Spinal cord (tissue), 10 donors: ENCODE data around the gene RNF181. TPM values are rescaled to one million over a fixed set of nuclear protein-coding genes. Genes with fewer than 3 reads are reported as not detected.
A peak's percentile ranks its signal among the peaks of the same experiment; 100 is the strongest.
"Not testable (repeated sequence)": the region's sequence is repeated elsewhere in the genome, so short reads cannot be mapped to it uniquely, and the experiment has no call there.

Experiments
- DNase-seq, 6 donors: peaks; one replicate each; pipeline versions ENCODE4 v3.0.0 to v3.0.0-alpha.2; 2013 to 2015; ENCODE audit warnings: low spot score in 6 of 6, low read depth in 4 of 6
- H3K27ac ChIP-seq: one replicate; pipeline ENCODE4 v1.5.1; 2013; ENCODE audit warnings: low read depth, low read length, control low read depth
- H3K27me3 ChIP-seq: one replicate; pipeline ENCODE4 v1.6.1; 2013; ENCODE audit warnings: low read length; ENCODE audit not compliant: control insufficient read depth, insufficient read depth
- H3K36me3 ChIP-seq: one replicate; pipeline ENCODE4 v1.6.1; 2013; ENCODE audit warnings: low read length; ENCODE audit not compliant: control insufficient read depth, insufficient read depth
- H3K4me1 ChIP-seq: one replicate; pipeline ENCODE4 v1.6.1; 2013; ENCODE audit warnings: low read length; ENCODE audit not compliant: control insufficient read depth, insufficient read depth
- H3K4me3 ChIP-seq: one replicate; pipeline ENCODE4 v1.5.1; 2013; ENCODE audit warnings: low read depth, low read length, control low read depth
- H3K9me3 ChIP-seq: one replicate; pipeline ENCODE4 v1.6.1; 2013; ENCODE audit warnings: low read length; ENCODE audit not compliant: control insufficient read depth, insufficient read depth
- WGBS: methylation state at CpG from one replicate; pipeline ENCODE4 v1.1.5; 2013; ENCODE audit warnings: missing lambda C conversion rate; ENCODE audit not compliant: insufficient coverage; 5-methylcytosine and 5-hydroxymethylcytosine counted together
- polyA plus RNA-seq, 2 donors: library from polyadenylated mRNA; unstranded; fragments of 120-200 nt; gene quantifications; one replicate each; pipeline ENCODE4 v1.2.1, GENCODE V29; 2013; ENCODE audit not compliant: insufficient read length in 2 of 2
- total RNA-seq, 2 donors: library from RNA; depleted of rRNA in 1 of 2; stranded (reverse); fragments of 120-200 nt in 1 of 2; fragments of >200 nt in 1 of 2; gene quantifications; one replicate each; pipeline versions ENCODE4 v1.2.3 to v1.2.4, GENCODE V29; 2013 to 2014
- donor health status: healthy.

The RNF181 gene
- total and polyA plus RNA-seq, 4 donors: 69.3 to 213 (median 108) TPM

DNA sequence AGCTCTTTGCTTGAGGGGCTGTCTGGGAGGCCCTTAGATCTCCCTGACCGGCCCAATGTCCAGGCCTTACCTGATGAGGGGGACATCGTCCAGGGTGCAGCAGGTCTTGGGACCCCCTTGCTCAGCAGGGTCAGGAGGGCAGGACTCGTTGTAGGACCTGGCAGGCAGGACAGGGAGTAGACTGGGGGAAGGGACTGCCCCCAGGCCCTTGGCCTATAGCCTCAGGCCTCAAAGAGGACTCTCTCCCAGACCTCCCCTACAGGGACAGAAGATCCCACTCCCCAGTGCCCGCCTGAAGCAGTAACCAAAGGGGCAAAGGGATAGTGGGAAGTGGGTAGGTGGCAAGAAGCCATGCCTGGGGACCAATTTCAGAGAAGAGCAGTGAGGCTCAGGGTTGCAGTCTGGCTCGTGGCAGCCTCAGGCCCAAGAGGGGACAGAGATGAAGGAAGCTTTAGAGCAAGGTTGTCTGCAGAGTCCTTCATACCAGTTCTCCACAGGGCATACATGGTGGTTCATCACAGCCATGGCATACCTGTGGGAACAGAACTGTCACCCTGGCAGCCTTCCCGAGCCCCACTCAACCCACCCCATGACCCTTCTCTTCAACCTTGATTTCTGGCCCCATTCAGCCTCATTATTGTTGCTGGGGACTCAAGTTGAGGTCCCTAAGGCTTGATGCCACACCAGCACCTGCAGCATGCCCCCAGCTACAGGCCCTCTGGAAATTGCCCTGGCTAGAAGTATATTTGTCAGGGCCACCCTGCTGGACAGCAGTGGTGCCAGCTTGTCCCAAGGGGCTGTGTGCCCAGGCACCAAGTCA lies 5.6 kb downstream of the RNF181 start:
- H3K4me1 ChIP-seq: peaks cover 47% of the 10 kb centered on the region
- 85% methylated on average over 6 of the region's 6 CpGs for WGBS
- peaks cover 39% of the 10 kb centered on the region for H3K36me3 ChIP-seq
- no peak for DNase-seq
- H3K9me3 ChIP-seq: no peaks in the 10 kb centered on the region
- H3K27ac ChIP-seq: no peak overlapping the region
- H3K27me3 ChIP-seq: no peaks in the 10 kb centered on the region
- H3K4me3 ChIP-seq: no peak overlapping the region

GRCh38 chr2:85601771-85602475 lies 6.4 kb downstream of the RNF181 start:
- no peaks in the 10 kb centered on the region for H3K27me3 ChIP-seq
- H3K9me3 ChIP-seq: no peaks in the 10 kb centered on the region
- peak in 1 of 6 donors; percentile 67 for DNase-seq
- H3K27ac ChIP-seq: peak overlapping the region; percentile 33
- peaks cover 37% of the 10 kb centered on the region for H3K36me3 ChIP-seq
- H3K4me1 ChIP-seq: peaks cover 47% of the 10 kb centered on the region
- WGBS: 3% methylated on average over 33 of the region's 36 CpGs
- H3K4me3 ChIP-seq: peak overlapping the region; percentile 89

- Histone ChIP-seq H3K36me3 (peaks cover 34% of the 10 kb centered on the region), H3K4me1 (peaks cover 43% of the 10 kb centered on the region), H3K4me3 (peak within 1 kb of the TSS; percentile 89), H3K9me3 (no peaks in the 10 kb centered on the region), H3K27ac (peak within 1 kb of the TSS; percentile 70), H3K27me3 (no peaks in the 10 kb centered on the region)
- under 1% methylated on average over 73 of the region's 73 CpGs for WGBS
- peak; percentile 71 to 97 (median 84) for DNase-seq
Observed at GRCh38 chr2:85602476-85603234, 7.1 kb downstream of the RNF181 start, which contains the start of gene TMEM150A. TMEM150A (minus strand) TSS chr2:85602698; CDS start chr2:85601948, 750 bp downstream.

DNA sequence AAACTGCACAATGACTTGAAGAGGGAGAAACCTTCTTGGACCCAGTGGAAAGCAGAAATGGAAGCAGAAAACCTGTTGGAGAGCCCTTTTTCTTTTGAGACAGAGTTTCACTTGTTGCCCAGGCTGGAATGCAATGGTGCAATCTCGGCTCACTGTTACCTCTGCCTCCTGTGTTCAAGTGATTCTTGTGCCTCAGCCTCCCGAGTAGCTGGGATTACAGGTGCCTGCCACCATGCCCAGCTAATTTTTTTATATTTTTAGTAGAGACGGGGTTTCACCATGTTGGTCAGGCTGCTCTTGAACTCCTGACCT lies 8.5 kb downstream of the RNF181 start:
- Histone ChIP-seq H3K4me1 (peaks cover 43% of the 10 kb centered on the region), H3K36me3 (peaks cover 32% of the 10 kb centered on the region)
- 94% methylated on average over 2 of the region's 3 CpGs for WGBS
- DNase-seq, H3K27ac ChIP-seq, H3K27me3 ChIP-seq, H3K9me3 ChIP-seq, H3K4me3 ChIP-seq: not testable (repeated sequence)

GRCh38 chr2:85604568-85605339 lies 9.2 kb downstream of the RNF181 start:
- DNase-seq: no peak
- Histone ChIP-seq H3K27ac (peak overlapping the region; percentile 81), H3K9me3 (no peaks in the 10 kb centered on the region), H3K4me1 (peaks cover 43% of the 10 kb centered on the region), H3K27me3 (no peaks in the 10 kb centered on the region), H3K4me3 (no peak overlapping the region), H3K36me3 (peaks cover 32% of the 10 kb centered on the region)
- 100% methylated on average over 1 of the region's 6 CpGs for WGBS

GRCh38 chr2:85605406-85606115 lies 10.0 kb downstream of the RNF181 start:
- H3K4me3 ChIP-seq: peak overlapping the region; percentile 12
- H3K36me3 ChIP-seq: peaks cover 31% of the 10 kb centered on the region
- peak overlapping the region; percentile 81 for H3K27ac ChIP-seq
- no peaks in the 10 kb centered on the region for H3K9me3 ChIP-seq
- peak in 2 of 6 donors; percentile 87 to 88 for DNase-seq
- no peaks in the 10 kb centered on the region for H3K27me3 ChIP-seq
- peaks cover 50% of the 10 kb centered on the region for H3K4me1 ChIP-seq
- 16% methylated on average over 2 of the region's 4 CpGs for whole genome bisulfite sequencing

DNA sequence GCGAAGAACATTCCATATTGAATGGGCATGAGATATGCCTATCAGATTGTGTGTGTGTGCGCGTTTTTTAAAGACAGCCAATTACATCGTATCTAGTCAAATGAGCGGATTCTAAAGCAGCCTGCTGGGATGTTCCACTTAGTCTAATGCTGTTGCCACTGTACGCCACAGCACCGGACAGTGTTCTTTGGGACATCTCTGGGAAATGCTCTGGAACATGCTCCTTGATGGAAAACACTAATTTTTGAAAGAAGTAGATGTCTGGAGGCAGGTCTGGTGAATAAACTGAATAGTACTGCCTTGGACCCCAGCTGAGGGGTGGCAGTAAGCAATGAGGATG lies 10.5 kb downstream of the RNF181 start:
- peaks cover 26% of the 10 kb centered on the region for H3K36me3 ChIP-seq
- peaks cover 50% of the 10 kb centered on the region for H3K4me1 ChIP-seq
- DNase-seq: no peak
- H3K27ac ChIP-seq: peak overlapping the region; percentile 81
- H3K4me3 ChIP-seq: peak overlapping the region; percentile 12
- H3K9me3 ChIP-seq: no peaks in the 10 kb centered on the region
- no peaks in the 10 kb centered on the region for H3K27me3 ChIP-seq
- 28% methylated on average over 6 of the region's 7 CpGs for WGBS

DNA sequence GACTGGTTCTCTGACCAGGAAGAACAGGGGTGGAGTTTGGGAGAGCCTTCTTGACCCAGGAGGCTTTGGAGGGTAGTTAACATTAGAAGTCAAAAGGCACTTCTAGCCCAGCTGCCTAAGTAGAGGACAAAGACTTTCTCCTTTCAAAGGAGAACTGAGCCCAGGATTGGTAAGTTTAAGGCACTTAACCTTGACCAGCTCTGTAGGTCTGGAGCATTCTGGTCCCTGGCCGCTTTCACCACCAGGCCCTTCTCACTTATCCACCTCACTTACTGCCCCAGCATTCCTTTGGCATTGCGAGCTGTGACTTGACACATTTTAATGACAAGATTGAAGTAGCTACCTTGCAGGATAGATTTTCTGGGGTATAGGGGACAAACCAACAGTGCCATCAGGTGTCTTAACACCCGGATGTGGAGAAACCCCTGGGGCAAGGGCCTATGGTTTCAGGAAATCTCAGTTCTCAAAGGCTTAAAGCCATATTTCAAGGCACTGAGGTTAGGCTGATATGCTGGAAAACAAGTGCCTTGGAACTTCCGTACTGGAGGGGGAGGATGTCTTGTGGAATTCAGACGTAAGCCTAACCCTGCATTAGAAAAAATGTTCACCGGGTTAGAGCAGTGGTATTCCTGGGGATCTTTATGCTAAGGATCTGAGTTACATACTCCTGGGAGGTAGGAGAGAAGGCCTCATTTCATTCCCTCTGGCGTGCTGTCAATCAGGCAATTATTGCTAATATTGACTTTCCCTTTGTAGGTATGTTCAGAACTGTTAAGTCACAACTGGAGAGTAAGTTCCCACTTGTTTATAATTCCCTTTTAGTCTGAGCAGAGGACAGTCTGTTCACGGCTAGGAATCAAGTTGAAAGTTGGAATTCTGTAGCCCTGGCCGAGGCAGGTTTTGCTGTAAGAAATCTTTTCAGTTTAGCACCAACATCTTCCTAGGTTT lies 12.0 kb downstream of the RNF181 start:
- H3K9me3 ChIP-seq: no peaks in the 10 kb centered on the region
- H3K36me3 ChIP-seq: peaks cover 25% of the 10 kb centered on the region
- no peaks in the 10 kb centered on the region for H3K27me3 ChIP-seq
- H3K27ac ChIP-seq: no peak overlapping the region
- H3K4me1 ChIP-seq: peaks cover 48% of the 10 kb centered on the region
- no peak overlapping the region for H3K4me3 ChIP-seq
- WGBS: 93% methylated on average over 3 of the region's 9 CpGs
- DNase-seq: no peak
